SK-N-SH (cell line): ENCODE data around the gene ADK. TPM values are rescaled to one million over a fixed set of nuclear protein-coding genes. Genes with fewer than 3 reads are reported as not detected.
"Not testable (repeated sequence)": the region's sequence is repeated elsewhere in the genome, so short reads cannot be mapped to it uniquely, and the experiment has no call there.

Experiments
- CTCF ChIA-PET: fragments of 300-600, 350-600 bp; formaldehyde crosslinking; extraction: SDS; loops from one replicate; lab custom pipeline; 2021; lab: Yijun Ruan, JAX
- POLR2A ChIA-PET: fragments of 350-600 bp; sonication (Branson Sonifier 250); formaldehyde crosslinking; extraction: SDS; loops from one replicate; lab custom pipeline; 2020; ENCODE audit warnings: antibody characterized with exemption, inconsistent platforms; lab: Yijun Ruan, JAX
- DNase-seq: peaks from one replicate; pipeline ENCODE4 v3.0.0; 2012
- H2AFZ ChIP-seq: fragments of 200-600 bp; sonication (generic); 2 replicates; pipeline ENCODE4 v1.8.1; 2016; ENCODE audit warnings: antibody characterized with exemption, mild to moderate bottlenecking, low read depth
- H3F3A ChIP-seq: fragments of 200-600 bp; sonication (generic); replicated peaks from 2 replicates; pipeline ENCODE3; 2016; ENCODE audit warnings: antibody characterized with exemption, mild to moderate bottlenecking; ENCODE audit not compliant: insufficient read depth
- H3K27ac ChIP-seq, 2 experiments: fragments of 200-500 bp in 1 of 2; fragments of 200-600 bp in 1 of 2; sonication (Bioruptor generic) in 1 of 2; sonication (generic), shearing (Covaris generic) in 1 of 2; 2 replicates each; pipeline versions ENCODE4 v1.5.1 to v1.6.1; 2014 to 2016; ENCODE audit warnings: low read depth in 2 of 2, inconsistent platforms in 1 of 2, low read length in 1 of 2, mild to moderate bottlenecking in 1 of 2, mixed read lengths in 1 of 2
- H3K27me3 ChIP-seq: fragments of 200-600 bp; sonication (generic), shearing (Covaris generic); 2 replicates; pipeline ENCODE4 v1.6.1; 2016; ENCODE audit warnings: mixed run types; ENCODE audit not compliant: insufficient read depth
- H3K36me3 ChIP-seq, 2 experiments: fragments of 200-500 bp in 1 of 2; fragments of 200-600 bp in 1 of 2; sonication (Bioruptor generic) in 1 of 2; sonication (generic) in 1 of 2; replicated peaks in 1 of 2; 2 replicates each; pipeline versions ENCODE3 to v1.5.1; 2014 to 2016; ENCODE audit warnings: low read length in 1 of 2, mild to moderate bottlenecking in 1 of 2; ENCODE audit not compliant: insufficient read depth in 2 of 2, control insufficient read depth in 1 of 2
- H3K4me1 ChIP-seq, 2 experiments: fragments of 200-500 bp in 1 of 2; fragments of 200-600 bp in 1 of 2; sonication (Bioruptor generic) in 1 of 2; sonication (generic), shearing (Covaris generic) in 1 of 2; 2 replicates each; pipeline versions ENCODE4 v1.5.1 to v1.6.1; 2014 to 2016; ENCODE audit warnings: low read depth in 1 of 2, low read length in 1 of 2, mixed run types in 1 of 2; ENCODE audit not compliant: insufficient read depth in 2 of 2, control insufficient read depth in 1 of 2
- H3K4me2 ChIP-seq: fragments of 200-600 bp; sonication (generic), shearing (Covaris generic); 2 replicates; pipeline ENCODE4 v1.6.1; 2017; ENCODE audit warnings: mixed run types
- H3K4me3 ChIP-seq, 2 experiments: fragments of 200-500 bp in 1 of 2; fragments of 200-600 bp in 1 of 2; sonication (Bioruptor generic) in 1 of 2; sonication (generic), shearing (Covaris generic) in 1 of 2; 2 replicates each; pipeline versions ENCODE4 v1.5.1 to v1.8.1; 2014 to 2016; ENCODE audit warnings: low read depth in 2 of 2, inconsistent platforms in 1 of 2, low read length in 1 of 2, mild to moderate bottlenecking in 1 of 2, mixed read lengths in 1 of 2, moderate library complexity in 1 of 2
- H3K79me2 ChIP-seq: fragments of 200-600 bp; sonication (generic); 2 replicates; pipeline ENCODE4 v1.8.1; 2017; ENCODE audit warnings: mild to moderate bottlenecking; ENCODE audit not compliant: insufficient read depth
- H3K9ac ChIP-seq: fragments of 200-600 bp; sonication (generic); 2 replicates; pipeline ENCODE4 v1.6.1; 2017; ENCODE audit warnings: mixed run types
- H3K9me2 ChIP-seq: fragments of 200-600 bp; sonication (generic); 2 replicates; pipeline ENCODE4 v1.6.1; 2017; ENCODE audit warnings: mixed run types
- H3K9me3 ChIP-seq: fragments of 200-600 bp; sonication (generic); 2 replicates; pipeline ENCODE4 v1.6.1; 2017; ENCODE audit warnings: mixed run types, mild to moderate bottlenecking, moderate library complexity
- H4K20me1 ChIP-seq: fragments of 200-600 bp; sonication (generic); 2 replicates; pipeline ENCODE4 v1.6.1; 2017; ENCODE audit warnings: mild to moderate bottlenecking, mixed run types; ENCODE audit not compliant: insufficient read depth
- CHD2 ChIP-seq: fragments of 150-350 bp; IDR thresholded peaks from 2 replicates; pipeline ENCODE4 v1.6.1; 2018; ENCODE audit warnings: low read length; ENCODE audit not compliant: partially characterized antibody
- EZH2phosphoT487 ChIP-seq: fragments of 200-600 bp; sonication (generic); IDR thresholded peaks from 2 replicates; pipeline ENCODE4 v1.6.1; 2017; ENCODE audit warnings: low read depth, mixed run types, mild to moderate bottlenecking, antibody characterized with exemption, moderate library complexity, borderline replicate concordance
- MXI1 ChIP-seq: IDR thresholded peaks from 2 replicates; pipeline ENCODE4 v1.6.1; 2012; ENCODE audit warnings: mild to moderate bottlenecking, low read depth, low read length, improper control_type of control experiment
- RCOR1 ChIP-seq: fragments of 150-350 bp; IDR thresholded peaks from 2 replicates; pipeline ENCODE4 v1.6.1; 2017; ENCODE audit warnings: antibody characterized with exemption, low read length
- RXRA ChIP-seq: IDR thresholded peaks from 2 replicates; pipeline ENCODE4 v1.4.0; 2012; ENCODE audit warnings: low read depth, mild to moderate bottlenecking, borderline replicate concordance
- SIN3A ChIP-seq: IDR thresholded peaks from 2 replicates; pipeline ENCODE4 v1.6.1; 2012; ENCODE audit warnings: low read depth, mild to moderate bottlenecking, low read length, moderate library complexity, borderline replicate concordance
- YY1 ChIP-seq: IDR thresholded peaks from 2 replicates; pipeline ENCODE4 v1.4.0; 2012; ENCODE audit warnings: low read depth, mild to moderate bottlenecking
- WGBS: methylation state at CpG from one replicate; pipeline ENCODE4 v1.1.6; 2017; ENCODE audit warnings: low lambda C conversion rate; 5-methylcytosine and 5-hydroxymethylcytosine counted together
- polyA plus RNA-seq, 3 experiments: library from polyadenylated mRNA; depleted of rRNA; stranded (reverse); fragments of >200 nt; gene quantifications; 2 replicates each; pipeline ENCODE4 v1.2.3, GENCODE V29; 2012
- TF ChIP-seq, protein P1 (sequence below): IDR thresholded peaks from 2 replicates; pipeline ENCODE4 v1.6.1; 2012; ENCODE audit warnings: mild to moderate bottlenecking, low read depth, low read length, moderate library complexity
- TF ChIP-seq, protein P2 (sequence below): fragments of 150-350 bp; IDR thresholded peaks from 2 replicates; pipeline ENCODE4 v1.6.1; 2017; ENCODE audit warnings: antibody characterized with exemption, low read length, low read depth, borderline replicate concordance

Gene ADK
- polyA plus RNA-seq, 1 of the 3 experiments (the other 2 are of a cell fraction), result 25.1 TPM

GRCh38 chr10:74476162-74476706, 325.2 kb downstream of the ADK start:
- H3K9ac ChIP-seq, H3K36me3 ChIP-seq, H4K20me1 ChIP-seq, H3K9me3 ChIP-seq, H3K27me3 ChIP-seq, H3K4me2 ChIP-seq, H3K4me3 ChIP-seq, H3K9me2 ChIP-seq, H3K4me1 ChIP-seq, H2AFZ ChIP-seq, DNase-seq, H3F3A ChIP-seq, POLR2A ChIA-PET, H3K27ac ChIP-seq: not testable (repeated sequence)
- 90% methylated on average over 10 of the region's 10 CpGs for WGBS
- CTCF ChIA-PET, result interaction anchor here (0.6 kb wide), 1 partner anchor 292 kb away, joined by 3 read pairs; no protein-coding TSS in a partner anchor
- H3K79me2 ChIP-seq, result peaks cover 15% of the 10 kb centered on the region

DNA sequence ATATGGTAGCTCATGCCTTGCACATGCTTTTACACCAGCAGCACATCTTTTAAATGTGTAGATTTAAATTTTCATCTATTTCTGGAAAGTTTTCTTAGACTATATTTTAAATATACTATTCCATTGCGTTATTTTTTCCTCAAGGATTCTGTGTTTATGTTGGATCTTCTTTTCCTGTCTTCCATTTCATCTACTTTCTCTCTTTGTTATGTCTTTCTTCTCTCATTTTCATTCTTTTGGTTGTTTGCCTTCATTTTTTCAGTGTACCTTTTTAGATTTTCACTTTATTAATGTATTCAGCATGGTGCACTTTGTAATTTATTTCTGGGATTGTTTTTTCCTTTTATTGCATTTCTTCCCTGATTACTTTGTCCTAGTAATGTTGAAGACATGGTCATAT, 329.8 kb downstream of the ADK start:
- H3F3A ChIP-seq, result no peaks in the 10 kb centered on the region

More for the DNA sequence above, 329.8 kb downstream of the ADK start:
- peaks cover 0 to 13% of the 10 kb centered on the region in 2 experiments for H3K36me3 ChIP-seq
- H4K20me1 ChIP-seq, result no peaks in the 10 kb centered on the region
- no peak overlapping the region for H3K27ac ChIP-seq
- no peak overlapping the region for H3K4me2 ChIP-seq
- H3K9me3 ChIP-seq, result 0 out of 2 replicates have a peak, but pooled peaks cover 7% of the 10 kb centered on the region
- no peak overlapping the region for H3K9ac ChIP-seq
- DNase-seq, result no peak
- ChIA-PET POLR2A (no interaction called here), CTCF (no interaction called here)
- no peak overlapping the region for H3K4me3 ChIP-seq
- no peaks in the 10 kb centered on the region for H3K9me2 ChIP-seq
- 86% methylated on average over 1 of the region's 1 CpG for WGBS
- no peaks in the 10 kb centered on the region for H3K27me3 ChIP-seq
- no peak overlapping the region for H2AFZ ChIP-seq
- H3K4me1 ChIP-seq, result no peaks in the 10 kb centered on the region
- TF ChIP-seq CHD2 (no peak), YY1 (no peak), RCOR1 (no peak), MXI1 (no peak), EZH2phosphoT487 (no peak), RXRA (no peak), SIN3A (no peak)
- TF ChIP-seq, protein P1, sequence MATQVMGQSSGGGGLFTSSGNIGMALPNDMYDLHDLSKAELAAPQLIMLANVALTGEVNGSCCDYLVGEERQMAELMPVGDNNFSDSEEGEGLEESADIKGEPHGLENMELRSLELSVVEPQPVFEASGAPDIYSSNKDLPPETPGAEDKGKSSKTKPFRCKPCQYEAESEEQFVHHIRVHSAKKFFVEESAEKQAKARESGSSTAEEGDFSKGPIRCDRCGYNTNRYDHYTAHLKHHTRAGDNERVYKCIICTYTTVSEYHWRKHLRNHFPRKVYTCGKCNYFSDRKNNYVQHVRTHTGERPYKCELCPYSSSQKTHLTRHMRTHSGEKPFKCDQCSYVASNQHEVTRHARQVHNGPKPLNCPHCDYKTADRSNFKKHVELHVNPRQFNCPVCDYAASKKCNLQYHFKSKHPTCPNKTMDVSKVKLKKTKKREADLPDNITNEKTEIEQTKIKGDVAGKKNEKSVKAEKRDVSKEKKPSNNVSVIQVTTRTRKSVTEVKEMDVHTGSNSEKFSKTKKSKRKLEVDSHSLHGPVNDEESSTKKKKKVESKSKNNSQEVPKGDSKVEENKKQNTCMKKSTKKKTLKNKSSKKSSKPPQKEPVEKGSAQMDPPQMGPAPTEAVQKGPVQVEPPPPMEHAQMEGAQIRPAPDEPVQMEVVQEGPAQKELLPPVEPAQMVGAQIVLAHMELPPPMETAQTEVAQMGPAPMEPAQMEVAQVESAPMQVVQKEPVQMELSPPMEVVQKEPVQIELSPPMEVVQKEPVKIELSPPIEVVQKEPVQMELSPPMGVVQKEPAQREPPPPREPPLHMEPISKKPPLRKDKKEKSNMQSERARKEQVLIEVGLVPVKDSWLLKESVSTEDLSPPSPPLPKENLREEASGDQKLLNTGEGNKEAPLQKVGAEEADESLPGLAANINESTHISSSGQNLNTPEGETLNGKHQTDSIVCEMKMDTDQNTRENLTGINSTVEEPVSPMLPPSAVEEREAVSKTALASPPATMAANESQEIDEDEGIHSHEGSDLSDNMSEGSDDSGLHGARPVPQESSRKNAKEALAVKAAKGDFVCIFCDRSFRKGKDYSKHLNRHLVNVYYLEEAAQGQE, result no peak
- TF ChIP-seq, protein P2, sequence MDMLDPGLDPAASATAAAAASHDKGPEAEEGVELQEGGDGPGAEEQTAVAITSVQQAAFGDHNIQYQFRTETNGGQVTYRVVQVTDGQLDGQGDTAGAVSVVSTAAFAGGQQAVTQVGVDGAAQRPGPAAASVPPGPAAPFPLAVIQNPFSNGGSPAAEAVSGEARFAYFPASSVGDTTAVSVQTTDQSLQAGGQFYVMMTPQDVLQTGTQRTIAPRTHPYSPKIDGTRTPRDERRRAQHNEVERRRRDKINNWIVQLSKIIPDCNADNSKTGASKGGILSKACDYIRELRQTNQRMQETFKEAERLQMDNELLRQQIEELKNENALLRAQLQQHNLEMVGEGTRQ, result no peak
- H3K79me2 ChIP-seq, result peaks cover 12% of the 10 kb centered on the region
